GM18499 (cell line): Measurements from ENCODE around the gene GEMIN5.

ENCODE experiments used
- ATAC-seq: cut with Tn5 transposase; IDR thresholded peaks from one replicate; pipeline ENCODE4 v1.9.1; 2021; ENCODE audit warnings: moderate number of reproducible peaks; ENCODE audit not compliant: insufficient read depth, unreplicated experiment

GEMIN5 gene

GRCh38 chr5:154892369-154892771 is 45.6 kb downstream of the GEMIN5 start:
- ATAC-seq, result no peak

GRCh38 chr5:154885439-154885838 is 52.6 kb downstream of the GEMIN5 start:
- ATAC-seq, result no peak

GRCh38 chr5:154884424-154884823 is 53.6 kb downstream of the GEMIN5 start:
- ATAC-seq, result no peak

GRCh38 chr5:154881986-154882385 is 56.0 kb downstream of the GEMIN5 start:
- ATAC-seq, result no peak

- ATAC-seq, result no peak
These were observed 59.2 kb downstream of the GEMIN5 start for GRCh38 chr5:154878642-154879335.

GRCh38 chr5:154873791-154874331 is 64.2 kb downstream of the GEMIN5 start:
- no peak for ATAC-seq

- no peak for ATAC-seq
These were observed 66.3 kb downstream of the GEMIN5 start for GRCh38 chr5:154871734-154872133.

- ATAC-seq, result no peak
These were observed 69.3 kb downstream of the GEMIN5 start for GRCh38 chr5:154868702-154869101.

GRCh38 chr5:154866841-154867240 is 71.2 kb downstream of the GEMIN5 start:
- no peak for ATAC-seq

GRCh38 chr5:154865466-154866184 is 72.4 kb downstream of the GEMIN5 start:
- ATAC-seq, result no peak

GRCh38 chr5:154863291-154864080 is 74.5 kb downstream of the GEMIN5 start:
- no peak for ATAC-seq

- no peak for ATAC-seq
These were observed 75.2 kb downstream of the GEMIN5 start for GRCh38 chr5:154862766-154863165.

- no peak for ATAC-seq
These were observed 76.1 kb downstream of the GEMIN5 start for GRCh38 chr5:154861946-154862345.

- no peak for ATAC-seq
These were observed 77.2 kb downstream of the GEMIN5 start for GRCh38 chr5:154860765-154861164.

- ATAC-seq, result no peak
These were observed 77.9 kb downstream of the GEMIN5 start for GRCh38 chr5:154860123-154860522.

- no peak for ATAC-seq
These were observed 78.8 kb downstream of the GEMIN5 start for GRCh38 chr5:154858972-154859871.

GRCh38 chr5:154858297-154858971 is 79.6 kb downstream of the GEMIN5 start, which contains the start of gene CNOT8:
Gene CNOT8, plus strand, starts transcription at chr5:154858627. Its CDS starts 4,652 bp downstream, at chr5:154863279.
- peak; percentile 49 for ATAC-seq

GRCh38 chr5:154857530-154858296 is 80.3 kb downstream of the GEMIN5 start:
- ATAC-seq, result peak; percentile 53
